NCI-H2107 treated with DMSO at 0.1 percent for 48 hours (cell line): ENCODE data around the gene PLEKHD1.

Source experiments
- DNase-seq: peaks from one replicate; lab custom pipeline; 2025; ENCODE audit not compliant: unreplicated experiment; lab: John Stamatoyannopoulos, UW

The PLEKHD1 gene

DNA sequence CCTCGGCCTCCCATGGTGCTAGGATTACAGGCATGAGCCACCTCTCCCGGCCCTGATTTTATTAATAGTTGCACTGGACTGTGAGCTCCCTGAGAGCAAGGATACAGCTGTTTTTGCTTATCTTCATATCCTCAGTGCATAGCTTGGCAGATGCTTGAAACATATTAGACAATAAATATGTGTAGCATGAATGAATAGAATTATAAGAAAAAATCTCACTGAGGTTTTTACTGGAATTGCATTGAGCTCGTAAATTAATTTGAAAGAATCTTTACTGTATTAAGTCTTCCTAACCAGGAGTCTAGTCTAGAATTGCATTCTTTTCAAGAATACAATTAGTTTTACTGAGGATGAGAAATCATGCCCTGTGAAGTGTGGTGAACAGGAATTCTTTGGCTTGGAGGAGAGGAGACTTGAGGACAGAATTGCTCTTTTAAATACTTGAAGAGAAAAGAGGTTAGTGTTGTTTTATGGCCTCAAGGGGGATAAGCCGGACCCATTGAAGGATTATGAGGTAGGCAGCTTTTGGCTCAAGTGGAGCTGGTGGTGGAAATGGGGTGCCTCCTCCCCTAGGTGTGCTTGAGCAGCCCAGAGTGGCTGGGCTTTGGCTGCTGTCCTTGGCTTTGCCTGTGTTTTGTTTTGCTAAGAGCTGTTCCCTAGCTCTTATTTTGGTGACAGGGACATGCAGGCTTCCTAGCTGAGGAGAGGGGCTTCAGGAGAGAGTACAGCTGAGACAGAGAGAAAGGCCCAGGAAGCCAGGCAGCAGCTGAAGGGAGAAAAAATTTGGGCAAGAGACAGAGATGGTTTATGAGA lies 34.0 kb downstream of the PLEKHD1 start:
- peak; percentile 54 for DNase-seq

DNA sequence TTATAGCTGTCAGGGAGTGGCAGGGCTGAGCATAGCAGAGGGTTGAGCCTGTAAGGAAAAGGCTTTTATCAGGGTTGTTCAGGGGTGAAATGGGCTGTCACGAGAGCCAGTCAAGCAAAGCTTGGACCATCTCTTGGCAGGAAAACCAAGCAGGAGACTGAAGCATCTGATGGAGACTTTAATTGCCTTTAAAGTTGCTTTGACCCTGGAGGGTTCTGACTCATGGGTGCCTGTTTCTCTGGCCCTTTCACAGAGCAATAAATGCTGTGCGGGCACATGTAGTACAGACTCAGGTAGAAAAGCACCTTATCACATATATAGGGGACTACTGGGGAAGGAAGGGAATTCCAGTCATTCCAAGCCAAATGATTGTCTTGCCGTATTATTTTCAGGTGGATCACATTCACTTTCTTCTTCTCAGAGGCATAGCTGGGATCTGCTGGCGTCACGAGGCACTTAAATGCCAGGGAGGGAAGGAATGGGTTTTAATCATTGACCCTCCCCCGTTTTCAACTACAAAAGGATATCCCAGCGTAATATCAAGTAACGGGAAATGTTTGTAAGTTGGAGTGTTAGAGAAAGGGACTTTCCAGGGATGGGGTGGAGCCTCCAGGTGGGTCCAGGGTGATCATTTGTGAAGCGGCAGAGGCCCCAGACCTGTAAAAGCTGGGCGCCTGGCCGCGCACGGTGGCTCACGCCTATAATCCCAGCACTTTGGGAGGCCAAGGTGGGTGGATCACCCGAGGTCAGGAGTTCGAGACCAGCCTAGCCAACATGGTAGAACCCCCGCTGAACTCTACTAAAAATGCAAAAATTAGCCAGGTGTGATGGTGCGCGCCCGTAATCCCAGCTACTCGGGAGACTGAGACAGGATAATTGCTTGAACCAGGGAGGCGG lies 34.9 kb downstream of the PLEKHD1 start:
- no peak for DNase-seq

DNA sequence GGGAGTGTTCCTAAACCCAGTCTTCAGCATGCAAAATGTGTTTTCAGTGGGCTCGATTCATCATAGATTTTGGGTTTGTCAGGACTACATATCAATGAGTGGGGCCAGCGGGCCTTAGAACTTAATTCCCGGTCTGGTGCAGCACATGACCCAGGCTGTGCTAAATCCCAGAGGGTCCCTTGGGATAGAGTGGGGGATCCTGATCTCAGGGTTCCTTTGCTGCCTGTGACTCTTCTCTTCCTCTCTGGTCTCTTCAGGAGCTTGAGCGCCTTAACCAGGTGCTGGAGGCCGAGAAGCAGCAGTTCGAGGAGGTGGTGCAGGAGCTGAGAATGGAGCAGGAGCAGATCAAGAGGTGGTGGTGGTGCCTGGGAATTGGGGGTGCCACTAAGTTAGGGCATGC lies 37.5 kb downstream of the PLEKHD1 start:
- no peak for DNase-seq

DNA sequence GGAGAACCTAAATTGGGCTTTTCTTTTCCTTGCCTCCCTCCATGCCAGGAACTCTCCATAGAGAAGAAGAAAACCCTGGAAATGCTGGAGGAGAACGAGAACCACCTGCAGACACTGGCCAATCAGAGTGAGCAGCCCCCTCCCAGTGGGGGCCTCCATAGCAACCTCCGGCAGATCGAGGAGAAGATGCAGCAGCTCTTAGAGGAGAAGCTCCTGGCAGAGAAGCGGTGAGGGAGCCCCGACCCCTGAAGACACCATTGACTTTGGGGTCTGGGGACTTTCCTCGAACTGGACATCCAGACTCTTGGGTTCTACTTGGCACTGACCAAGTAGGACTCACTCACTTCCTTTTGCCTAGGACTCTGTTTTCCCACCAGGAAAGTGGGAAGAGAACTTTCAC lies 41.4 kb downstream of the PLEKHD1 start:
- no peak for DNase-seq

DNA sequence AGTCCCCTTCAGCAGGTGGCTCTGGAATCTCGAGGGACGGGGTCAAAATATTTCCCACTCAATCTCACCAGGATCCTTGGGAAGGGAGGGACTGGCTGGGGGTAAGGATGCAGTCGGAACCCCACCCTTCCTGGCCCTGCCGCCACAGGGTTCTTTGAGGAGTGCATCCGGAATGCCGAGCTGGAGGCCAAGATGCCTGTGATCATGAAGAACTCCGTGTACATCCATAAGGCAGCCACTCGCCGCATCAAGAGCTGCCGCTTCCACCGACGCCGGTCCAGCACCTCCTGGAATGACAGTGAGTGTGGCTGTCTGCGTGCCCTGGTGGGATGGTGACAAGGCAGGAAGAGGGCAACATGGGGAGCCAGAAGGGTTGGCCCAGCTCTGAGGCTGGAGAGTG lies 43.1 kb downstream of the PLEKHD1 start:
- no peak for DNase-seq

DNA sequence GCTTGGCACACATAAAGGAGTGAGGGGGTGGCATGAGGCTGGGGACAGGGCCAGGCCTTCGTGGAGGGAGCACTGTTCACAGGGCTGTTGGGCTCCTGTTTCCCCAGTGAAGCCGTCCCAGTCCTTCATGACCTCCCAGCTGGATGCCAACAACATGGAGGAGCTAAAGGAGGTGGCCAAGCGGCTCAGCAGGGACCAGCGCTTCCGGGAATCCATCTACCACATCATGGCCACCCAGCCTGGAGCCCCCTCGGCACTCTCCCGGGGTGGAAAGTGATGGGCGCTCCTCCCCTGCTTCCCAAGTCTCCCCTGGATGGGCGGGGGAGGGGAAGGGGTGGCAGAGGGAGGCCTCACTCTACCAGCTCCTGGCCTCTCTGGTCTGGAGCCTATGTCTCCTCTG lies 43.6 kb downstream of the PLEKHD1 start:
- DNase-seq: no peak

DNA sequence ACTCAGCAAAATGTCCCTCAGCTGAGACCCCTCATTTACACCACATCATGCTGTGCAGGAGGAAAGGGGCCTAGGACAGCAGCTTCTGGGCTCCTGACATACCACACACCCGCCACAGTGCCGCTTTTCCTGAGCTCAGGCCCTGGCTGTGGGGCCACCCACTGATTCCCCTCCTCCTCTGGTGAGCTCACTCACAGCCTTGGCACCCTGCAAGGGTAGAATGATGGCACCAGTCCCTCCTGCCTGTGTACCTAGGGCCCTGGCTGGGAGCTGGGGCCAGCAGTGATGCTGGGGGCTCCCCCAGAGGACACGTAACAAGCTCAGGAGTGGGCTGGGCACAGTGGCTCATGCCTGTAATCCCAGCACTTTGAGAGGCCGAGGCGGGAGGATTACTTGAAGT lies 44.4 kb downstream of the PLEKHD1 start:
- no peak for DNase-seq

DNA sequence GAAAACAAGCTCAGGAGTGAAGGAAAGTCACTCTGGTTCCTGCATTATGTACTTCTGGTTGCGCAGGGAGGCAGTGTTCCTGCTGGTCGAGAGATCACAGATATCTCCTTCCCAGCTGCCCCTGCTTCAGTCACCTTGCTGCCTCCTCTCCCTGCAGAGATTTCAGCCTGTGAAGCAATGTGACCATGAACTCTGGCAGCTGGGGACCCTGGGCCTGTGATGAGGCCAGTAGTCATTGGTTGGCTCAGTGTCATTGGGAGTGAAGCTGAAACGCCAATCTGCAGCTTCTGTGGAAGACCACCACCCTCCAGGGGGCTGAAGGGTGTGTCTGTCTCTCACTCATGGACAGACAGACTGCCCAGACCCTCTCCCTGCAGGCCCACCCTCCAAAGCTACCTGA lies 45.0 kb downstream of the PLEKHD1 start:
- DNase-seq: no peak

DNA sequence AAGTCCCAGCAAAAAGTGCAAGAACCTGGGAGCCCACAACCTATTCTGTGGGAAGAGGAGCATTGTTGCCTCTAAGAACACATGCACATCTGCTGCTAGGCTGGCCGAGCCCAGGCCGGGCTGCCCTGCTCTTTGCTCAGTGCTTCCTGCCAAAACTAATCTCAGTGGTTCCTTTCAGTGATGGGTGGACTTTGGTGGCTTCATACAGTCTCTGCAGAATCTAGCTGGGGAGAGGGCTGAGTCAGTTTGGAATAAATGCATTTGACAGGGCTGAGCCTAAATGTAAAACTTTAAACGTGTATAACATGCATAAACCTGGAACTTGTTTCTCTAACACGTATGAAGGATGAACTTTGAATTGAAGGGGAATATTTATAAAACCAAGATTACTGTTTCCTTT lies 45.6 kb downstream of the PLEKHD1 start:
- DNase-seq: no peak

DNA sequence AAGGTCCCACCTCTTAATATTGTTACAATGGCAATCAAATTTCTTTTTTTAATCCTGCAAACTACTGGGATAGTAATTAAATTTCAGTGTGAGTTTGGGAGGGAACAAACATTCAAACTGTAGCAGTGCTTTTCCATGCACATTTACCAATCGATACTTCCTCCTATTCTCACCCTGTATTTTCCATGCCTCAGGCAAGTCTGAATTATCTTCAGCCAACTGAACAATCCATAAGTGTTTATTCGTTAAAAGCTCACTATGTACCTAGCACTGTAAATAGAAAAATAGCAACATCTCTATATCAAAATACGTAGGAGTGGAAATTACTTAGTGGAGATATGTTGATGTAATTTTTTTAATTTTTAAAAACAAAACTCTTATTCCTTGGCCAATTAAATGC lies 46.6 kb downstream of the PLEKHD1 start:
- peak; percentile 84 for DNase-seq

DNA sequence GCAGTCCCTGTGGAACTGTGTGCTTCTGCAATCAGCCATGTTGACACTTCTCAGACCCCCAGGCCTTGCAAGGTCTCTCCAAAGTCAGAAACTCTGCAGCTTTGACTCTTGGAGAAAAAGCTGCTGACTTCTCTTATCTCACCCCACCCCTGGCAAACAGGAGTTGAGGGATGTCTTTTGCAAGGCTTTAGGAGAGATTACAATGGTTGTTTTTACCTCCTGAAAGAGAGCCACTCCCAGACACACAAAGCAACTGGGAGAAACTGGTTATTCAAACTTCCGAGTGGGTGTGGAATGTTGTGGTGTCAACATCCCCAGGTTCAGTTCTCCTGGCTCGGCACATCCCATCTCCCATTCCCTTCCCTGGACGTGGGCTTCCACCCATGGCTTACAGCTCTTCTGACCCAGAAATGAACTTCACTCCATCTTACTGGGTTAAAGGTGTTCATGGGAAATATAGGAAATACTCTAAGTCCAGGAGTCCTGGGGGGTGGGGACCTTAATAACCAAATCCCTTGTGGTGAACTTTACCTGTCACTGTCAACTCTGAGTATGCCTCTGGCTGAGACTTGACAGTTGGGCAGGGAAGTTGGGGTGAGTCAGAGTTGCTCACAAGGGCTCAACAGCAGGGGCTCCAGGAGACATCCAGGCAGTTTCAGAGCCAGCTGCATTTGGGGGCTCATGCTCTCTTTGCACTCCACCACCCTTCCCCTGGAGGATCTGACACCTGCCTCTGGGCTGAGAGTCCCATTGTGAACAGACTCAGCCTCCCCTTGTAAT lies 48.2 kb downstream of the PLEKHD1 start:
- DNase-seq: no peak

DNA sequence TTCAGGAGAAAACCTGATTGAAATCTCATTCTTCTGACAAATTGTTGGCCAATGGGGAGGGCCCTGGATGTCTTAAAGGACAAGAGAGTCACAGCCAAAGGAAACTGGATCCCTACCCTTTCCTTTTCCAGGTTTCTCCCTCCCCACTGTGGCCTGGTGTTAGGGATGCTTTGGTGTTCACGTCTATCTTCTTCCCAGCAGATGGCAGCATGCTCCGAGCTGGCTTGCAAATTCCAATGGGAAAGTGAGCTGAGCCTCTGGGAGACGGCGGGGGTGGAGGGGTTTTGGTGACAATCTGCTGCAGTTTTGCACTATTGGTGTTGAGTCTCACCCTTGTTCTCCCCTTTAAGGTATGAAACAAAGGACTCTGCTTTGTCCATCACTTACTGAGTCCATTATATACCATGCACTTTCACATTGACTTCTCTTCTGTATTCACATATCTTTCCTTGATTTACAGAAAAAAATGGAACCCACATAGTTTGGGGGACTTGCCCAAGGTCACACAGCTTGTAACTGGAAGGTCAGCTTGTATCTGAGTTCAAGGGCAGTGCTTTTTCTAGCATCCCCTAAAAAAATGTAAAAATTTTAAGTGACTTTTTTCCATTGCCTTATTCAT lies 50.8 kb downstream of the PLEKHD1 start:
- DNase-seq: peak; percentile 67

DNA sequence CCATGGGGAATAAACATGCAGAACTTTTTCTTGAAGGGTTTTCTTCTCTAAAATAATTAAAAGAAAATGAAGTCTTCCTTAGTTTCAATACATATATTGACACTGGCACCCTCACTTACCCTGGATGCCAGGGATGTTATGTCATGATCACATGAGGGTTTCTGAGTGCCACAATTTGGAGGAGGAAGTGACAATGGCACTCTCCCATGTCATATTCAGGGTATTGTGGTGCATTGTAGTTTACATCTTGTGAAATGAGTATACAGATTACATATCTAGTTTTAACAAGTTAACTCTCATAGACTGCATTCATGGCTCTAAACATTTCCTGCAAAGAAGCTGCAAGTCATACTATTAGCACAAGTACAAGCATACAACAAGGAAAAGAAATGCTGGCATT lies 52.4 kb downstream of the PLEKHD1 start:
- no peak for DNase-seq

DNA sequence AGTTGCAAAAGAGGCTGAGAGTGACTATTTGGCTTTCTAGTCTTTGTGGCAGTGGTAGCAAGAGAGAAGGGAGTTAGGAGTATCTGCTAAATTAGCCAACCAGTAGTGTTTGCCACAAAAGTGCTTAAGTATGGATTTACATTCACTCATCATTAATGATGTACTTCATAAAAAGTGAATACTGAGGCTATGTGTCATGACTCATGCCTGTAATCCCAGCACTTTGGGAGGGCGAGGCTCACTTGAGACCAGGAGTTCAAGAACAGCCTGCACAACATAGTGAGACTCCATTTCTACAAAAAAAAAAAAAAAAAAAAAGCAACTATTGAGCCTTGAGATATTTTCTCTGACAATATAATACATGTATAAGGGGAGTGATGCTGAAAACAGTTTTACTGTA lies 53.4 kb downstream of the PLEKHD1 start:
- DNase-seq: no peak

DNA sequence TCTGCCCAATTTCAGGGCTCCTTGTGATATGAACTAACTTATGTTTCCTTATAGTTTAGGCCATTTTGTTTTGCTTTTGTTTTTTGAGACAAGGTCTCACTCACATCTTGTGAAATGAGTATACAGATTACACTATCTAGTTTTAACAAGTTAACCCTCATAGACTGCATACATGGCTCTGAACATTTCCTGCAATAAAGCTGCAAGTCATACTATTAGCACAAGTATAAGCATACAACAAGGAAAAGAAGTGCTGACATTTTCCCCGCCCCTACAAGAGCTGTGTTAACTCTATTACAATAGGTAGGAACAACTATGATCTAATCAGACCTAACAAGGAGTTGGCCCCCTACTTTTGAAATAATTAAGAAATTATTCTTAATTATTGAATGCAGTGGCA lies 54.2 kb downstream of the PLEKHD1 start:
- no peak for DNase-seq

DNA sequence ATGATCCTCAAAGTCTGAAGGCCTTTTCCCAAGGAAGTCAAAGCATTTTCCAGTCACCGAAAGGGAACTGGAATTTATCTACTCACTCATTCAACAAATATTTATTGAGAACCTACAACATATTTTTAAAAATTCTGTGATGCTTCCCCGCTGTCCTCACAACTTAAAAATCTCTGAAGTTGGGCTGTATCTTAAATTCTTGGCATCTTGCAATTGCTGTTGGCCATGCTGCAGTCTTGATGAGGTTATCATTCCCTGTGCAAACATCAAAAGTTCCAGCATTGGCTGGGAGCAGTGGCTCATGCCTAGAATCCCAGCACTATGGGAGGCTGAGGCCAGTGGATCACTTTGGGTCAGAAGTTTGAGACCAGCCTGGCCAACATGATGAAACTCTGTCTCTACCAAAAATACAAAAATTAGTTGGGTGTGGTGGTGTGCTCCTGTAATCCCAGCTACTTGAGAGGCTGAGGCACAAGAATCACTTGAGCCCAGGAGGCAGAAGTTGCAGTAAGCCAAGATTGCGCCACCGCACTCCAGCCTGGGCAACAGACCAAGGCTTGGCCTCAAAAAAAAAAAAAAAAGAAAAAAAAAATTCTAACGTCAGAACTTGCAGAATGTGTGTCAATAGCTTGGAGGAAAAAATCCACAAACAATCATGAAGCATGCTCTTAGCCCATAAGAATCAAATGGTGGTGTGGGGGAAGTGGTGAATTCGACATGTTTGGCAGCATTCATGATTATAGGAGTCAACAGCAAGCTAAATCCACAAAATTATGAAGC lies 55.3 kb downstream of the PLEKHD1 start:
- DNase-seq: no peak

DNA sequence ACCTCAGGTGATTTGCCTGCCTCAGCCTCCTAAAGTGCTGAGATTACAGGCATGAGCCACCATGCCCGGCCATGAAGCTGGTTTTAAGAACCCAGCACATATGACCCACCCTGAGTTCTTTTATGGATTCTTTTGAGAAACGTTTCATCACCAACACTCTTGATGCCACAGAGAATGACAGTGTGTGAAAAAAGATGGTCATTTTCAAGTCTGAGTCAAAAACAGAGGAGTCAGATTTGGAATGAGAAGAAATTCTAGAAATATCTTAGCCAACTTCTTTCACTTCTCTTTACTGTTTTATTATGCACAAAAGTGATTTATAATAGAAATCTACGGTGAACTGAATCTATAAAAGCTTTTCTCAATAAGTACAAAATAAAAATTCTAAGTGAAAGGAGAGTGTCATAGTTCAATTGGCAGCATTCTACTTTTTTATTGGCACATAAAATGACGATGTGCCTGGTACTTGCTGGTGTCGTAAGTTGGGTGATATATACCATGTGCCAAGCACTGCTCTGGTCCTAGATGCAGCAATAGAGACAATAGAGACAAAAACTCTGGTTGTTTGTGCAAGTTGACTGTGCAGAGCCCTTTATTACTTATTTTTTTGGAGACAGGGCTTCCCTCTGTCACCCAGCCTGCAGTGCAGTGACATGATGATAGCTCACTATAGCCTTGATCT lies 56.3 kb downstream of the PLEKHD1 start:
- DNase-seq: no peak

DNA sequence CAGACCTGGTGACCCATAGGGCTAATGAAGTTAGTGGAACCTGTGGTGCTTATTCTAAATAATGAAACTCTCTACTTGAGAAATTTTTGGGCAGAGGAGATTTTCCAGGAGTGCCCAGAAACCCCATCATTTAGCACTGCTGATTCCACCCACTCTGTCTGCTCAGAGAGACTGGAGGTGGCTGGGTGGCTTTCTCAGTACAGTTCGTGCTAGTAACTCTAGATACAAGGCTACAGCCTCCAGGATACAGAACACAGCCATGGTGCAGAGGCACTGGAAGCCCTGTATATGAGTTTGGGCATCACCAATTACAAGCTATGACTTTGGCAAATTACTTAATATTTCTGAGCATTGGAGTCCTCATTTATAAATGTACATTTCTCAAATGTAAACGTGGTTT lies 57.8 kb downstream of the PLEKHD1 start:
- DNase-seq: no peak

DNA sequence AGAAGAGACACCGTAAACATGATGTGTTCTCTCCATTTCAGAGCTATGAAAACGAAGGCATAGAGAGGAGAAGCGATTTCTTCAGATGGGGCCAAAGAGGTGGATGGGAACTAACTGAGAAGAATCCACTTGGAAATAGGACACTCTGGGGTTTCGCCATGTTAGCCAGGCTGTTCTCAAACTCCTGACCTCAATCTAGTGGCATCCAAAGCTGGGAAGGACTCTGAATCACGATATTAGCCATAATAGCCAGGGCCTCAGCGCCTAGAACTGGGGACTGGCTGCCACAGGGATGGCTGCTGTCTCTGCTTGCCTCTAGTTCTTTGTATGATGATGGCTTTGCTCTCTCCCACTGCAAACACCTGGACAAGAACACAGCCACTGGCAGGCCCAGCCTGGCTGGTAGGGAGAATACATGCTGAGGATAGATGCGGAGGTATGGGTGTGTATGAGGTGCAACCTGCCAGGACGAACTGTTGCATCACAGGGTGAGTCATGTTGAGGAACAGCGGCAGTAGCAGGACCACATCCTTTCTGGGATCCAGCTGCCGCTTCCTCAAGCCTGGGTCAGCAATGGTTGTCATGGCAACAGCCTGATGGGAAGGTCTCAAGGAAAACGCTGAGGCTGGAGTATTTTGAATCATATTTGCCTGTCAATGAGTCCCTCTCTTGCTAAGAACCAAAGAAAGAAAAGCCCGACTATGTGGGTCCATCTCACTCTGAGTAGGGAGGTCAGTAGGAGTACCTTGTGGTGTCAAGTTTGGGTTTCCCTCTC lies 59.0 kb downstream of the PLEKHD1 start:
- DNase-seq: peak; percentile 46
